Panc1 (cell line): ENCODE data around the gene NT5DC2. TPM values are rescaled to one million over a fixed set of nuclear protein-coding genes. Genes with fewer than 3 reads are reported as not detected.

Experiments used
- ATAC-seq: fragments of 200-7000 bp; cut with Tn5 transposase; 2 replicates; pipeline ENCODE4 v1.9.1; 2020; ENCODE audit warnings: mild to moderate bottlenecking, moderate library complexity
- BruUV-seq: library from RNA; stranded (reverse); fragments of 400-500 nt; replicated peaks from 2 replicates; lab custom pipeline; 2021; lab: Mats Ljungman, UMichigan
- CTCF ChIA-PET: fragments of 300-600 bp; sonication (Branson Sonifier 250); formaldehyde crosslinking; loops from one replicate; lab custom pipeline; 2022; ENCODE audit warnings: antibody characterized with exemption; lab: Charles Lee
- POLR2A ChIA-PET: fragments of 300-600 bp; sonication (Branson Sonifier 250); formaldehyde crosslinking; loops from one replicate; lab custom pipeline; 2022; ENCODE audit warnings: antibody characterized with exemption; lab: Charles Lee
- DNase-seq: peaks from one replicate; pipeline ENCODE4 v3.0.0-alpha.2; 2010; ENCODE audit warnings: low read depth, low spot score
- H3K27ac ChIP-seq: 2 replicates; pipeline ENCODE4 v1.5.1; 2011; ENCODE audit warnings: mild to moderate bottlenecking, low read length, inconsistent platforms
- H3K27me3 ChIP-seq: fragments of 200-500 bp; sonication (Bioruptor generic); 2 replicates; pipeline ENCODE4 v1.6.0; 2014; ENCODE audit warnings: low read length, inconsistent platforms; ENCODE audit not compliant: control insufficient read depth, insufficient read depth
- H3K36me3 ChIP-seq: fragments of 200-500 bp; sonication (Bioruptor generic); 2 replicates; pipeline ENCODE4 v1.5.1; 2014; ENCODE audit warnings: inconsistent platforms, mild to moderate bottlenecking, low read length, moderate library complexity; ENCODE audit not compliant: control insufficient read depth, insufficient read depth
- H3K4me1 ChIP-seq: 2 replicates; pipeline ENCODE4 v1.5.1; 2011; ENCODE audit warnings: inconsistent platforms, mild to moderate bottlenecking, low read length, moderate library complexity; ENCODE audit not compliant: control insufficient read depth, insufficient read depth
- H3K4me3 ChIP-seq, 2 experiments: 2 replicates each; pipeline ENCODE4 v1.5.1; 2011 to 2012; ENCODE audit warnings: low read depth in 2 of 2, low read length in 2 of 2, mild to moderate bottlenecking in 2 of 2, inconsistent platforms in 1 of 2, moderate library complexity in 1 of 2
- H3K9me3 ChIP-seq: fragments of 200-500 bp; sonication (Bioruptor generic); 2 replicates; pipeline ENCODE4 v1.5.1; 2014; ENCODE audit warnings: low read depth, mild to moderate bottlenecking, inconsistent platforms, low read length, moderate library complexity; ENCODE audit not compliant: control insufficient read depth, insufficient read depth
- POLR2AphosphoS5 ChIP-seq: IDR thresholded peaks from 2 replicates; pipeline ENCODE4 v1.6.1; 2012; ENCODE audit warnings: mild to moderate bottlenecking, low read depth, low read length, moderate library complexity
- SIN3A ChIP-seq: IDR thresholded peaks from 2 replicates; pipeline ENCODE4 v1.6.1; 2012; ENCODE audit warnings: low read depth, mild to moderate bottlenecking, low read length, moderate library complexity, borderline replicate concordance; ENCODE audit not compliant: insufficient read depth
- TCF7L2 ChIP-seq: IDR thresholded peaks from 2 replicates; pipeline ENCODE4 v1.6.1; 2011; ENCODE audit warnings: mild to moderate bottlenecking, low read depth, low read length, inconsistent platforms
- in situ Hi-C: cut with HindIII; loops from 2 replicates; pipeline ENCODE4 v1.10.0; 2016; ENCODE audit warnings: low sequenced_read_pairs, low pct_unique_long_range_greater_than_20kb
- intact Hi-C: fragments of 100-400 bp; cut with micrococcal nuclease; formaldehyde crosslinking; loops from one replicate; pipeline ENCODE4 v1.10.0; 2022; ENCODE audit not compliant: unreplicated experiment
- total RNA-seq: library from RNA; stranded (reverse); gene quantifications from one replicate; pipeline ENCODE4 v1.2.1, GENCODE V29; 2021; ENCODE audit not compliant: unreplicated experiment
- TF ChIP-seq, protein P1 (sequence below), 2 experiments: IDR thresholded peaks; 2 replicates each; pipeline ENCODE4 v1.6.1; 2011 to 2012; ENCODE audit warnings: low read depth in 2 of 2, control low read depth in 1 of 2, low read length in 1 of 2, mild to moderate bottlenecking in 1 of 2, moderate library complexity in 1 of 2; ENCODE audit not compliant: insufficient read depth in 1 of 2
- TF ChIP-seq, protein P2 (sequence below): fragments of 450-650 bp; IDR thresholded peaks from 2 replicates; pipeline ENCODE4 v1.5.1; 2017; ENCODE audit warnings: mild to moderate bottlenecking

NT5DC2 gene
- total RNA-seq, 1 experiment from 2014 or later = 137 TPM

DNA sequence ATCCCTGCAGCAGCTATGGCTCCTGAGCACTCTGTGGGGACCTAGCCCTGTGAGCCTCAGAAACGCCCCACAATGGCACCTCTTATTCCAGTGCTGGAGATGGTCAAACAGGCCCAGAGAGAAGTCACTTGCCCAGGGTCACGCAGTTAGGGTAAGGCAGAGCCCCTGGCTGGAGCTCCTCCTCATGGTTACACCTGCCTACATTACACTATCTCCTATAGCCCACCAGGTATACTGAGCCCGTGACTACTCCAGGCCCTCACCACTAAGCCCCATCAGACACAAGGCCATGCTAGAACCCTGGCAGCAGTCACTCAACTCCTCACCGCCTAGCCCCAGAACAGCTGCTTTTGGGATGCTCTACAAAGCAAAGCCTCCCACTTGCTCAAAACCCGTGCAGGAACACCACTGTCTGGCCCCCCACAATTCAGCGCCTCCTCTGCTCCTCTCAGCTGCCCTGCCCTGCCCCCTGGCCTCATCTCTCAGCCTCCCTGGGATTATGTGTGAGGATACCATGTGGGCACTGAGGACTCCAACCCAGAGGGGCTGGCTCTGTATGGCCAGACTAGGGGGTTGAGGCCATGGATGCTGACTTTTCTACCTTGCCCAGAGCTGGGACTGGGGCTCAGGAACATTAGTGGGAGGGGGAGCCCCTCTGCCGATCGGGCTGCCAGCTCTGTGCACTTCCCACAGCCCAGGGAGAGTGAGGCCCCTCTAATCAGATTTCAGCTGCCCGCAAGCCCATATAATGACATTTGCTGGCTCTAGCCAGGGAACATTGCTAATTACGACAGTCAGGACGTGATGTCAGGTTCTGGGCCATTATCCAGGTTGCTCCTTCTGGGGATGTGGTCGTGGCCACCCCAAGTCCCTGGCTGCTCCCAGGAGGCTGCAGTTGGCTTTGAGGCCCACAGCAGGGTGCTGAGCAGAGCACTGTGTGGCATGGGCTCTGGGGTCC, 4.0 kb downstream of the NT5DC2 start:
- Histone ChIP-seq H3K27ac (no peak overlapping the region), H3K27me3 (no peaks in the 10 kb centered on the region), H3K9me3 (no peaks in the 10 kb centered on the region), H3K4me3 (no peak overlapping the region), H3K36me3 (no peaks in the 10 kb centered on the region; the same call in 1 of the 2 replicates), H3K4me1 (peaks cover 9% of the 10 kb centered on the region)
- ChIA-PET POLR2A (no interaction called here), CTCF (no interaction called here)
- DNase-seq (no peak), ATAC-seq (no peak)
- intact Hi-C loops = no loop called here
- no TSS peak for BruUV-seq
- TF ChIP-seq SIN3A = no peak
- no peak for TF ChIP-seq TCF7L2
- TF ChIP-seq, protein P1, sequence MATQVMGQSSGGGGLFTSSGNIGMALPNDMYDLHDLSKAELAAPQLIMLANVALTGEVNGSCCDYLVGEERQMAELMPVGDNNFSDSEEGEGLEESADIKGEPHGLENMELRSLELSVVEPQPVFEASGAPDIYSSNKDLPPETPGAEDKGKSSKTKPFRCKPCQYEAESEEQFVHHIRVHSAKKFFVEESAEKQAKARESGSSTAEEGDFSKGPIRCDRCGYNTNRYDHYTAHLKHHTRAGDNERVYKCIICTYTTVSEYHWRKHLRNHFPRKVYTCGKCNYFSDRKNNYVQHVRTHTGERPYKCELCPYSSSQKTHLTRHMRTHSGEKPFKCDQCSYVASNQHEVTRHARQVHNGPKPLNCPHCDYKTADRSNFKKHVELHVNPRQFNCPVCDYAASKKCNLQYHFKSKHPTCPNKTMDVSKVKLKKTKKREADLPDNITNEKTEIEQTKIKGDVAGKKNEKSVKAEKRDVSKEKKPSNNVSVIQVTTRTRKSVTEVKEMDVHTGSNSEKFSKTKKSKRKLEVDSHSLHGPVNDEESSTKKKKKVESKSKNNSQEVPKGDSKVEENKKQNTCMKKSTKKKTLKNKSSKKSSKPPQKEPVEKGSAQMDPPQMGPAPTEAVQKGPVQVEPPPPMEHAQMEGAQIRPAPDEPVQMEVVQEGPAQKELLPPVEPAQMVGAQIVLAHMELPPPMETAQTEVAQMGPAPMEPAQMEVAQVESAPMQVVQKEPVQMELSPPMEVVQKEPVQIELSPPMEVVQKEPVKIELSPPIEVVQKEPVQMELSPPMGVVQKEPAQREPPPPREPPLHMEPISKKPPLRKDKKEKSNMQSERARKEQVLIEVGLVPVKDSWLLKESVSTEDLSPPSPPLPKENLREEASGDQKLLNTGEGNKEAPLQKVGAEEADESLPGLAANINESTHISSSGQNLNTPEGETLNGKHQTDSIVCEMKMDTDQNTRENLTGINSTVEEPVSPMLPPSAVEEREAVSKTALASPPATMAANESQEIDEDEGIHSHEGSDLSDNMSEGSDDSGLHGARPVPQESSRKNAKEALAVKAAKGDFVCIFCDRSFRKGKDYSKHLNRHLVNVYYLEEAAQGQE (IDR thresholded peaks at IDR 0.05; ENCODE audit: insufficient read depth in 1 of 2, low read depth in 2 of 2, low read length in 1 of 2) = no peak
- TF ChIP-seq, protein P2, sequence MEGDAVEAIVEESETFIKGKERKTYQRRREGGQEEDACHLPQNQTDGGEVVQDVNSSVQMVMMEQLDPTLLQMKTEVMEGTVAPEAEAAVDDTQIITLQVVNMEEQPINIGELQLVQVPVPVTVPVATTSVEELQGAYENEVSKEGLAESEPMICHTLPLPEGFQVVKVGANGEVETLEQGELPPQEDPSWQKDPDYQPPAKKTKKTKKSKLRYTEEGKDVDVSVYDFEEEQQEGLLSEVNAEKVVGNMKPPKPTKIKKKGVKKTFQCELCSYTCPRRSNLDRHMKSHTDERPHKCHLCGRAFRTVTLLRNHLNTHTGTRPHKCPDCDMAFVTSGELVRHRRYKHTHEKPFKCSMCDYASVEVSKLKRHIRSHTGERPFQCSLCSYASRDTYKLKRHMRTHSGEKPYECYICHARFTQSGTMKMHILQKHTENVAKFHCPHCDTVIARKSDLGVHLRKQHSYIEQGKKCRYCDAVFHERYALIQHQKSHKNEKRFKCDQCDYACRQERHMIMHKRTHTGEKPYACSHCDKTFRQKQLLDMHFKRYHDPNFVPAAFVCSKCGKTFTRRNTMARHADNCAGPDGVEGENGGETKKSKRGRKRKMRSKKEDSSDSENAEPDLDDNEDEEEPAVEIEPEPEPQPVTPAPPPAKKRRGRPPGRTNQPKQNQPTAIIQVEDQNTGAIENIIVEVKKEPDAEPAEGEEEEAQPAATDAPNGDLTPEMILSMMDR = no peak
- TF ChIP-seq POLR2AphosphoS5 = no peak
- in situ Hi-C loops = no loop called here

DNA sequence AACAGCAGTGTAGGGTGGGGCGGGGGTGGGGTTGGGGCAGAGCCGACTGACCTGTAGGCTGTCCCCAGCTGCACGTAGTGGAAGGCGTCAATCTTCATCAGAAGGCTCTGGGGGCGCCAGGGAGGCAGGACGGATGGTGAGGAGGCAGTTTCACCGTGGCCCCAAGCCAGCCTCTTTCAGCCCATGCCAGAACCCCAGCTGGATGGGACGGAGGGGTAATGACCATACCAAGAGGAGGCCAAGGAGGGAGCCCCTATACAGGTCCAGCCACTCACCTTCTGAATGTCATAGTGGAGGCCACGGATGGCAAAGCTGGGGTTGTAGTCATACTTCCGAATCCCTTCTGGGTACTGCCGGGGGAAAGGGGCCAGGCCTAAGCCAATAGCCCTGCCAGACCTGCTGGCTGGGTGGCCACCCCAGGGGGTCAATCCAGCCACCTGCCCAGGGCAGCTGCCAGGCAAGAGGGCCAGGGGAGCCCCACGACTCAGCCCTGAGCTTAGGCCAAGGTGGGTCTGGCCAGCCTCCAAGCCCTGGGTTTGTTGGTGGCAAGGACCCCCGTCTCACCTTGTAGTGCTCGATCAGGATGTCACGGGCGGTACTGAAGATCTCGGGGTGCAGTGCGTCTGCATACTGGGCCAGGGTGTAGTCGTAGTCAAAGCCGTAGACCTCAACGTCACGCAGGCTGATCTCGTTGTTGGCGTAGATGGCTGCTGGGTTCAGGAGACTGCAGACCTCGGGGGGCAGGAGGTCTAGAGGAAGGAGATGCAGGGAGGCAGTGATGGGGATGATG, 4.9 kb downstream of the NT5DC2 start:
- no peak overlapping the region for H3K27ac ChIP-seq
- in situ Hi-C loops (no loop called here), intact Hi-C loops (no loop called here)
- no peaks in the 10 kb centered on the region for H3K27me3 ChIP-seq
- TF ChIP-seq, protein P2 = no peak
- TF ChIP-seq SIN3A = no peak
- TF ChIP-seq, protein P1 (IDR thresholded peaks at IDR 0.05; ENCODE audit: insufficient read depth in 1 of 2, low read depth in 2 of 2, low read length in 1 of 2) = no peak
- no peak for TF ChIP-seq TCF7L2
- TF ChIP-seq POLR2AphosphoS5 = no peak
- no TSS peak for BruUV-seq
- no peaks in the 10 kb centered on the region; the same call in 1 of the 2 replicates for H3K36me3 ChIP-seq
- ChIA-PET CTCF (no interaction called here), POLR2A (no interaction called here)
- ATAC-seq (no peak), DNase-seq (no peak)
- peaks cover 4% of the 10 kb centered on the region for H3K4me1 ChIP-seq
- no peaks in the 10 kb centered on the region for H3K9me3 ChIP-seq
- no peak overlapping the region for H3K4me3 ChIP-seq
